ENCODE data around the gene TCN1.

GRCh38 chr11:59867946-59868345 is 1.7 kb upstream of the TCN1 start:
- TF ChIP-seq CTCF (IDR thresholded peaks at IDR 0.05), result no peak
- TF ChIP-seq POLR2A (IDR thresholded peaks at IDR 0.05), result no peak
- no peak for TF ChIP-seq POLR2AphosphoS5 (IDR thresholded peaks at IDR 0.05)

Data from prostate gland (tissue), 2 donors.